Stomach (tissue), 9 donors: Measurements from ENCODE around the gene DUSP14. TPM values are rescaled to one million over a fixed set of nuclear protein-coding genes. Genes with fewer than 3 reads are reported as not detected.
A peak's percentile ranks its signal among the peaks of the same experiment; 100 is the strongest.
"Not testable (repeated sequence)": the region's sequence is repeated elsewhere in the genome, so short reads cannot be mapped to it uniquely, and the experiment has no call there.

Source experiments
- DNase-seq, 2 donors: peaks; one replicate each; pipeline versions ENCODE4 v3.0.0 to v3.0.0-alpha.2; 2013 to 2019
- H3K27ac ChIP-seq, 5 donors: fragments of 200-600 bp in 4 of 5; sonication (generic) in 4 of 5; one replicate each; pipeline ENCODE4 v1.5.1; 2013 to 2019; ENCODE audit warnings: mild to moderate bottlenecking in 1 of 5, moderate library complexity in 1 of 5
- H3K27me3 ChIP-seq, 3 donors: fragments of 200-600 bp; sonication (generic); one replicate each; pipeline ENCODE4 v1.5.1; 2017 to 2019; ENCODE audit warnings: mixed run types in 1 of 3
- H3K36me3 ChIP-seq, 4 donors: fragments of 200-600 bp; sonication (generic); 1 replicate in 3 of 4; 2 replicates in 1 of 4; pipeline ENCODE4 v1.5.1; 2016 to 2019
- H3K4me1 ChIP-seq, 4 donors: fragments of 200-600 bp; sonication (generic); one replicate each; pipeline ENCODE4 v1.5.1; 2016 to 2019
- H3K4me3 ChIP-seq, 4 donors: fragments of 200-600 bp; sonication (generic) in 3 of 4; one replicate each; pipeline ENCODE4 v1.5.1; 2016 to 2019; ENCODE audit warnings: mild to moderate bottlenecking in 1 of 4
- H3K9me3 ChIP-seq, 4 donors: fragments of 200-600 bp; sonication (generic); one replicate each; pipeline ENCODE4 v1.5.1; 2016 to 2019
- EP300 ChIP-seq: sonication (generic); formaldehyde crosslinking; IDR thresholded peaks from one replicate; pipeline ENCODE4 v1.6.1; 2017; ENCODE audit warnings: antibody characterized with exemption
- POLR2A ChIP-seq, 4 donors: fragments of 450-650 bp; IDR thresholded peaks; one replicate each; pipeline ENCODE4 v1.6.1; 2016; ENCODE audit warnings: antibody characterized with exemption in 4 of 4, control low read depth in 2 of 4, mild to moderate bottlenecking in 1 of 4, moderate library complexity in 1 of 4
- POLR2AphosphoS5 ChIP-seq, 3 donors: sonication (generic); formaldehyde crosslinking; IDR thresholded peaks; one replicate each; pipeline ENCODE4 v1.6.1; 2016; ENCODE audit warnings: antibody characterized with exemption in 3 of 3
- WGBS, 5 donors: extraction: QIAGEN DNeasy Blood & Tissue Kit in 3 of 5; methylation state at CpG; one replicate each; pipeline versions ENCODE4 v1.1.5 to v1.1.7; 2013 to 2018; 5-methylcytosine and 5-hydroxymethylcytosine counted together
- intact Hi-C: fragments of 100-400 bp; cut with DNase I; formaldehyde crosslinking; loops from one replicate; pipeline ENCODE4 v1.15.1; 2023; ENCODE audit warnings: low total_unique reads
- polyA plus RNA-seq, 3 donors: library from polyadenylated mRNA; stranded (reverse); fragments of 200-250 nt; gene quantifications; one replicate each; pipeline ENCODE4 v1.2.3, GENCODE V29; 2013
- total RNA-seq, 5 donors: library from RNA; depleted of rRNA; stranded (reverse); fragments of >200 nt; gene quantifications; one replicate each; pipeline versions ENCODE4 v1.1.0 to v1.2.3, GENCODE V29; 2014 to 2016
- TF ChIP-seq, protein P1 (sequence below), 7 experiments: fragments of 450-650 bp in 4 of 7; fragments of 200-600 bp in 3 of 7; sonication (generic) in 3 of 7; IDR thresholded peaks; one replicate each; pipeline ENCODE4 v1.5.1; 2016 to 2019; ENCODE audit warnings: antibody characterized with exemption in 7 of 7, control low read depth in 2 of 7, mild to moderate bottlenecking in 1 of 7
- donor health status: healthy with polysubstance abuse.
- donor health status: Bipolar disorder and iron deficiency.
- donor health status: healthy.

The DUSP14 gene
- total and polyA plus RNA-seq, 8 donors, result 3.1 to 7.8 (median 6.1) TPM; not detected in 2

DNA sequence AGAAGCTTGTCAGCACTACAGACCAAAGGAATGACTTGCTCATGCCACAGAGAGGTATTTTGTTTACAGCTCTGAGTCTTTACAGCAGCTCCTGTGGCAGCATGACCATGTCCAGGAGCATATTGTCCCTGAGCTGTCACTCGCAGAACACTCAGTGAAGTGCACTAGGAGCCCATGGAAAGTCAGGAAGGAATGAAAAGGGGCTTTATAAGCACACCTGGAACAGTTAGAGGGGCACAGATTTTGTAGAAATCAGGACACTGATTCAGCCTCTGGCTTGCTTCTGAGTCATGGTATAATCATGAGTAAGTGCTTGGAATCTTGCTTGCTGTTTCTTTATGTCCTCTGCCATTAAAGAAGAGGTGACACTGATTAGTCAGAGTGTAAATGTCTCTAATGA is 42.0 kb upstream of the DUSP14 start:
- H3K36me3 ChIP-seq, result peaks cover 29 to 82% (median 61%) of the 10 kb centered on the region in 4 donors
- no peak overlapping the region for H3K4me3 ChIP-seq
- intact Hi-C loops, result no loop called here
- peaks cover 0 to 25% (median 13%) of the 10 kb centered on the region in 4 donors for H3K4me1 ChIP-seq
- TF ChIP-seq POLR2AphosphoS5 (IDR thresholded peaks at IDR 0.05), result no peak
- no peak for TF ChIP-seq POLR2A (IDR thresholded peaks at IDR 0.05)
- TF ChIP-seq, protein P1, sequence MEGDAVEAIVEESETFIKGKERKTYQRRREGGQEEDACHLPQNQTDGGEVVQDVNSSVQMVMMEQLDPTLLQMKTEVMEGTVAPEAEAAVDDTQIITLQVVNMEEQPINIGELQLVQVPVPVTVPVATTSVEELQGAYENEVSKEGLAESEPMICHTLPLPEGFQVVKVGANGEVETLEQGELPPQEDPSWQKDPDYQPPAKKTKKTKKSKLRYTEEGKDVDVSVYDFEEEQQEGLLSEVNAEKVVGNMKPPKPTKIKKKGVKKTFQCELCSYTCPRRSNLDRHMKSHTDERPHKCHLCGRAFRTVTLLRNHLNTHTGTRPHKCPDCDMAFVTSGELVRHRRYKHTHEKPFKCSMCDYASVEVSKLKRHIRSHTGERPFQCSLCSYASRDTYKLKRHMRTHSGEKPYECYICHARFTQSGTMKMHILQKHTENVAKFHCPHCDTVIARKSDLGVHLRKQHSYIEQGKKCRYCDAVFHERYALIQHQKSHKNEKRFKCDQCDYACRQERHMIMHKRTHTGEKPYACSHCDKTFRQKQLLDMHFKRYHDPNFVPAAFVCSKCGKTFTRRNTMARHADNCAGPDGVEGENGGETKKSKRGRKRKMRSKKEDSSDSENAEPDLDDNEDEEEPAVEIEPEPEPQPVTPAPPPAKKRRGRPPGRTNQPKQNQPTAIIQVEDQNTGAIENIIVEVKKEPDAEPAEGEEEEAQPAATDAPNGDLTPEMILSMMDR (IDR thresholded peaks at IDR 0.05), result no peak
- TF ChIP-seq EP300, result no peak
- no peaks in the 10 kb centered on the region for H3K9me3 ChIP-seq
- 89 to 100% (median 96%) methylated on average over 1 of the region's 1 CpG for WGBS, 5 donors
- no peak for DNase-seq
- no peak overlapping the region for H3K27ac ChIP-seq
- H3K27me3 ChIP-seq, result no peaks in the 10 kb centered on the region

DNA sequence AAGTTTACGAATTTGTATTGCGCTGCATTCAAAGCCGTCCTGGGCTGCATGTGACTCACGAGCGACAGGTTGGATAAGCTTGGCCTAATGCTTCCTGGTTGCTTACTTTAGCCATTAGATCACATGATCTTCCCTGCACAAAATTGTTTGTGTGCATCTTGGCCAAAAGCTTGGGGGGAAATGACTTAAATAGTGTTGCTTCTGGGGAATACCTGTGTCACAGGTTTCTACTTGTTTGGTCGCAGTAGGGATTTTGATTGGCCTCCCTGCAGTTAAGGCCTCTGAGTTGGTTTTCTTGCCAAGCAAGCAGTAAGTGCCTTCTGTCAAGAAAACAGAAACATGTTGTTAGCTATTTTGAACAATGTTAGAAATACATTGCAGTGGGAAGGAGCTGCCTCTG is 39.6 kb upstream of the DUSP14 start:
- 25 to 63% (median 47%) methylated on average over 6 of the region's 6 CpGs for WGBS, 5 donors
- Histone ChIP-seq H3K4me3 (no peak overlapping the region), H3K27me3 (no peaks in the 10 kb centered on the region), H3K27ac (peak overlapping the region in 3 of 5 donors; percentile 2 to 10 (median 5)), H3K9me3 (no peaks in the 10 kb centered on the region), H3K4me1 (peaks cover 0 to 39% (median 18%) of the 10 kb centered on the region in 4 donors), H3K36me3 (peaks cover 6 to 62% (median 36%) of the 10 kb centered on the region in 4 donors)
- intact Hi-C loops, result no loop called here
- TF ChIP-seq POLR2AphosphoS5 (IDR thresholded peaks at IDR 0.05) (peak in 1 of 3 donors; percentile 36), POLR2A (IDR thresholded peaks at IDR 0.05) (no peak)
- TF ChIP-seq, protein P1 (IDR thresholded peaks at IDR 0.05), result no peak
- DNase-seq, result peak in 1 of 2 donors; percentile 40

DNA sequence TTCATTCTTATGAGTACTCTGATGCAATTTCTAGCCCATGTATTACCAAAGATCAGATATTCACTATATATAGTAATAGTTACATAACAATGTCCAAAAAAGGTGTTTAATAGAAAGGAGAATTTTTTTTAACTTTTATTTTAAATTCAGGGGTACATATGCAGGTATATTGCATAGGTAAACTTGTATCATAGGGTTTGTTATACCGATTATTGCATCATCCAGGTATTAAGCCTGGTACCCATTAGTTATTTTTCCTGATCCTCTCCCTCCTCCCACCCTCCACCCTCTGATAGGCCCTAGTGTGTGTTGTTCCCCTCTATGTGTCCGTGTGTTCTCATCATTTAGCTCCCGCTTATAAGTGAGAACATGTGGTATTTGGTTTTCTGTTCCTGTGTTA is 31.9 kb upstream of the DUSP14 start:
- H3K9me3 ChIP-seq, H3K27ac ChIP-seq, H3K4me3 ChIP-seq, DNase-seq, H3K27me3 ChIP-seq, intact Hi-C loops: not testable (repeated sequence)
- WGBS, 5 donors, result 65 to 94% (median 92%) methylated on average over 3 of the region's 3 CpGs
- H3K4me1 ChIP-seq, result peaks cover 0 to 12% (median 4%) of the 10 kb centered on the region in 4 donors
- peaks cover 0 to 52% (median 44%) of the 10 kb centered on the region in 4 donors for H3K36me3 ChIP-seq

DNA sequence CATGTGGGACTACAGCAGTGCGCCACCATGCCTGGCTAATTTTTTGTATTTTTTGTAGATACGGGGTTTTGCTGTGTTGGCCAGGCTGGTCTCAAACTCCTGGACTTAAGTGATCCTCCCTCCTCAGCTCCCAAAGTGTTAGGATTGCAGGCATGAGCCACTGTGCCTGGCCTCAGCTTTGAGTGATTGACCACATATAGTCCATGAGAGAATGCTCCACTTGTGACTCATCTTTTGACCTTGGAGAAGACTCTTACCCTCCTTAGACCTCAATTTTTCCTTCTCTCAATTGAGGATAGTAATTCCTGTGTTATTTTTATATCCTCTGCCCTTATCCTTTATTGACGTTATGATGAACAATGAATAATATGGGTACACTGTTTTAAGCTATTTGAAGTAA is 30.9 kb upstream of the DUSP14 start:
- Histone ChIP-seq H3K27me3 (no peaks in the 10 kb centered on the region), H3K4me3 (no peak overlapping the region), H3K4me1 (peaks cover 0 to 2% (median 0%) of the 10 kb centered on the region in 4 donors), H3K27ac (no peak overlapping the region), H3K36me3 (peaks cover 0 to 62% (median 50%) of the 10 kb centered on the region in 4 donors), H3K9me3 (no peaks in the 10 kb centered on the region)
- DNase-seq, result no peak
- intact Hi-C loops, result no loop called here
- TF ChIP-seq POLR2A (IDR thresholded peaks at IDR 0.05) (no peak), POLR2AphosphoS5 (IDR thresholded peaks at IDR 0.05) (no peak), EP300 (no peak)
- TF ChIP-seq, protein P1 (IDR thresholded peaks at IDR 0.05), result no peak
- WGBS, 5 donors, result 87 to 97% (median 94%) methylated on average over 3 of the region's 3 CpGs

DNA sequence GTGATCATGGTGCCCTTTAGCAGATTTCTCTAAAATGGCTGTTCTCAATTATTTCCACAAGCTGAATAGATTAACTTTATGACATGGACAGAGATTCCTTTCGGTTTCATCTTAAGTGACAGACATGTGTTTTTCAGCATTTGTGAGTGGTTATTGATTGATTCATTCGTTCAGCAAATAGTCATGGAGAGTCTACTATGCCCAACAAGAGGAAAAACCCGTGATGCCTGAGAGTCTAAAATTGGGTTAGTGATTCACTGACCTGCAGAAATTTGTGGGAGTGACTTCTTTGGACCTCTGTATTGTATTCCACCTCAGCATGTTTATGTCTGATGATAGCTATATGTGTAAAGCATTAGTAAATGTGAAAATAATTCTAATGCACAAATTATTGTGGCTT is 28.0 kb upstream of the DUSP14 start:
- H3K9me3 ChIP-seq, result no peaks in the 10 kb centered on the region

More for the DNA sequence above, 28.0 kb upstream of the DUSP14 start:
- Histone ChIP-seq H3K36me3 (peaks cover 6 to 86% (median 76%) of the 10 kb centered on the region in 4 donors), H3K4me1 (no peaks in the 10 kb centered on the region), H3K27ac (no peak overlapping the region), H3K27me3 (no peaks in the 10 kb centered on the region), H3K4me3 (no peak overlapping the region)
- TF ChIP-seq POLR2AphosphoS5 (IDR thresholded peaks at IDR 0.05), result no peak
- TF ChIP-seq, protein P1 (IDR thresholded peaks at IDR 0.05), result no peak
- no peak for TF ChIP-seq POLR2A (IDR thresholded peaks at IDR 0.05)
- no peak for TF ChIP-seq EP300
- WGBS, 5 donors, result 86 to 92% (median 89%) methylated on average over 3 of the region's 3 CpGs
- DNase-seq, result no peak
- intact Hi-C loops, result no loop called here
